NCI-H146 treated with DMSO at 0.1 percent for 48 hours (cell line): ENCODE data around the gene TEP1.
"Not testable (repeated sequence)": the region's sequence is repeated elsewhere in the genome, so short reads cannot be mapped to it uniquely, and the experiment has no call there.

Experiments used
- DNase-seq: peaks from one replicate; lab custom pipeline; 2025; ENCODE audit not compliant: unreplicated experiment; lab: John Stamatoyannopoulos, UW

TEP1 gene

GRCh38 chr14:20391505-20391904, 21.8 kb downstream of the TEP1 start:
- DNase-seq = no peak

GRCh38 chr14:20388159-20388558, 25.1 kb downstream of the TEP1 start:
- no peak for DNase-seq

- no peak for DNase-seq
Measured at GRCh38 chr14:20387576-20387975, 25.7 kb downstream of the TEP1 start.

DNA sequence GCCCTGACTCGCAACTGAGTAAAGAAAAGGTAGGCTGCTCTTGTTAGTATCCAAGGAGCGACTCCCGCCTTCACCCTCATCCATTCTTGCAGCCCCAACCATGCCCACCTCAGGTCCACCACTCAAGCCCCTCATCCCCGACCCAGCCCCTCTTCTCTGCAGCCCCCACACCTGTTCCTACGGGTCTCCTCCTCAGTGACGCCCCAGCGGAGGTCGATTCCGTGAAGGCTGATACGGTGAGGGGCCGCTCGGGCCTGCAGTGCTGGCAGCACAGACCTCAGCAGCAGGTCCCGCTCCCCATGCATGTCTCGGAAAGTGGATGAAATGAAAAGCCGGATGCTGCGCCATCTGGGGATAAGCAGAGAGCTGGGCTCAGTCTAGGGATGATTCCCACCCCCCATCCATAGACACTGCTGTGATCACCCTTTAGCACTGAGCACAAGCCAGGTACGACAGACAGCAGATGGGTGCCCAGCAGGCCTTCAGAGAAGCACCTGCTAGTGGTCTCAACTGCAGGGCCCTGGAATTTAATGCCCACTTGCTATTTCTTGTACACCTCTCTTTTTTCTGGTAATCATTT, 26.9 kb downstream of the TEP1 start:
- DNase-seq = no peak

DNA sequence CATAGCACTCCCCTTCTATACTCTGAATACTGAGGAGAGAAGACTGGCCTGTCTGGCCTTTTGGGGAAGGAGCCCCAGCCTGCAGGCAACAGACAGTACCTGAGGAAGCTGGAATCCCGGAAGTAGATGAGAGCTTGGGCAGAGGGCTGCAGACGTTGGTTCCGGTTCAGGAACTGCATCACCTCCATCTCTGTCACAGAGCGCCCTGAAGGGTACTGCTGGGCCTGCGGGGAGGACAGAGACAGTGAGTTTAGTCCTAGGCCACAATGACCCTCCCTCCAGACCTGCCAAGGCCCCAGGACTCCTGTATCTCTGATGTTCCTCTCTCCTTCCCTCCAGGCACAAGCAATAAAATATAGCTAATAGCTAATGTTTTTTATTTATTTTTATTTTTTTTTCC, 28.4 kb downstream of the TEP1 start:
- no peak for DNase-seq

DNA sequence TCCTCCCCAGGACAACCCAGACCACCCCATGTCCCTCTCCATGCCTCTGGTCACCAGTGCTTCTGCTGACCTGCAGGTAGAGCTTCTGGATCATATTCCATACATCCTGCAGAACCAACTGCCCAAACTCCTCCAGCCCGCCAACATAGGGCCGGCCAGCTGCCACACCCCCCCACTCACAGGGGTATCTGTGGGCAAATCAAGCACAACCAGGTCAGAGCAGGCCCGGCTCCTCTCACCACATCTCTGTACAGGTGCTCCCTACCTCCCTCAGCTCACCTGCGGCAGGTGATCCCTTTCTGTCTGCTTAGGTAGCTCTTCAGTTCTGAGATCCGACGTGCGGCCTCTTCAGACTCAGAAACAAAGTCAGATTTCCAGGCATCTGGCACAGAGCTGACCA, 29.0 kb downstream of the TEP1 start:
- DNase-seq = no peak

- no peak for DNase-seq
Measured at GRCh38 chr14:20383636-20384035, 29.7 kb downstream of the TEP1 start.

DNA sequence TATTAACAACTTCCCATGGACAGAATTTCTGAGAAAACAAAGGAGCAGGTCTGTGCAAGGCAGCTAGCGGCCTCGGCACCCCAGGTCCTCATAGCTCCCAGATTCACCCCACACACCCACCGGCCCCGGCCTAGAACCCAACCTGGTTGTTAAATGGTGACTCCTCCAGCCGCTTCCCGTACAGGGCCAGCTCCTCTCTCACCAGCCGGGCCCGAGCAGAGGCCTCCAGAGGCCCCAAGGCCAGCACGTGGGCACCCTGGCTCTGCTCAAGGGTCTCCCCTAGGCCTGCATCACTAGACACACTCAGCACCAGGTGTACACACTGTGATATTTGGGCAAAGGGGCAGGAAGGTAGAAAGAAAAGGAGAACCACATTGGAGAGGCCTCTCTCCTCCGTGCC, 30.3 kb downstream of the TEP1 start:
- DNase-seq = no peak

DNA sequence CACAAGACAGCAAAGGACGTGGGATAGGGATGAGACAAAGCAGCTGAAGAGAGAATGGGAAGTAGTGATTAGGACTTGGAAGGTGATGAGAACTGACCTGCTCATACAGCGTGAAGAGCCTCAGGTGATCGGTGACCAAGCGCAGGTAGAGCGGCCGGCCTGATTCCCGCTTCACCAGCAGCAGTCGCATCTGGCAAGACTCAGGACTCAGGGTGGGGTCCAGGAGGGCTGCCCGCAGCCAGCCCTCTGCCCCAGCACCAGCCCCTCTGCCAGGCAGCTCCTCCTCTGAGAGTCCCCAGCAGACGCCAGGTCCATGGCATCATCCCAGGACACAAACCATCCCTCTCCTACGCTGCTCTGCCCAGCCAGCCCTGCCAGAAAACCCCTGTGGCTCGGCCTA, 30.8 kb downstream of the TEP1 start:
- no peak for DNase-seq

DNA sequence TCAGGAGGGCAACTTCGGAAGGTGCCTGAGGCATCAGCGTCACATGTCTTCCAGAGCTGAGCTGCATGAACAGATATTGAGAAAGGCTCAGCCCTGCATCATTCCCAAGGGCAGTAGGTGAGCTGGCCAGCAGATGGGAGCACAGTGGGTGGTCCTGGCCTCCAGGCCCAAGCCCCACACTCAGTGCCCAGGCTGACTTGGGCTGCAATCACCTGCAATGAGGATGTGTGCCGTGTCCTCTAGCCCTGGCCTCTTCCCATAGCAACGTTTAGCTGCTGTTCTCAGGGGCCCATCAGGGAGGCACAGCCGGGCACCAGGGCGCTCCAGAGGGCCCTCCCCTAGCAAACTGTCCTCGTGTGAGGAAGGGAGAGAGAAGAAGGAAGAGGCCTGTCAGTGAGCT, 32.0 kb downstream of the TEP1 start:
- DNase-seq = no peak

GRCh38 chr14:20380681-20381080, 32.6 kb downstream of the TEP1 start:
- DNase-seq = no peak

DNA sequence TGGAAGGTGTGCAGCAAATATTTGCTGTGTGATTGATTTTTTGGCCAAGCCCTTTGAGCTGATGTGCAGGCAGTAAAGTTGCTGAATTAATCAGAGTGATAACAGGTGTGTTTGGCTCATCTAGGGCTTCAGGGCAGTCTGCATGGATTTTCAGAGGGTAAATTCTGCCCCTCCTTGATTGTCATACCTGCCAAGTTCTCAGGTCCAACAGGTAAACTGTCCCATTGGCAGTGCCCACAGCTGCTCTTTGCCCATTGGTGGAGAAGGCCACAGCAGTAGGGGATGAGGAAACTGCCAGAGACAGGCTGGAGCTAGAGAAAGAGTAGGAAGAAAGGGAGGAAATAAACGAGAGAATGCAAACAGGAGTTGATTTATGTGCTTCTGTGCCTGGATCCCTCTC, 33.6 kb downstream of the TEP1 start:
- no peak for DNase-seq

DNA sequence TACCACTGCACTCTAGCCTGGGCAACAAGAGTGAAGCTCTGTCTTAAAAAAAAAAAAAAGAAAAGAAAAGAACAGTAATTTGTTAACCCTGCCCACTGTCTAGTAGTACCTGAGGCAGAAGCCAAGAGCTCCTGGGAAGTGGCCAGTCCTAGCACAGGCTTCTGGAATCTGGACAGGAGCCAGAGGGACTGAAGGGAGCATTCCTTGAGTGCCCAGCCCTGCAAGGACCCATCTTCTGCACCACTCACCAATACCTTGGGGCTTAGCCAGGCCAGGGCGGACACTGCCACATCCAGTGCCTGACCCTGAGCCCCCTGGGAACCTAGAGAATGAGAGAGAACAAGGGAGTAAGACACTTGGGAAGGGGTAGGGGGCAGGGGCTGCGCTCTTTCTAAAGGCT, 36.1 kb downstream of the TEP1 start:
- no peak for DNase-seq

DNA sequence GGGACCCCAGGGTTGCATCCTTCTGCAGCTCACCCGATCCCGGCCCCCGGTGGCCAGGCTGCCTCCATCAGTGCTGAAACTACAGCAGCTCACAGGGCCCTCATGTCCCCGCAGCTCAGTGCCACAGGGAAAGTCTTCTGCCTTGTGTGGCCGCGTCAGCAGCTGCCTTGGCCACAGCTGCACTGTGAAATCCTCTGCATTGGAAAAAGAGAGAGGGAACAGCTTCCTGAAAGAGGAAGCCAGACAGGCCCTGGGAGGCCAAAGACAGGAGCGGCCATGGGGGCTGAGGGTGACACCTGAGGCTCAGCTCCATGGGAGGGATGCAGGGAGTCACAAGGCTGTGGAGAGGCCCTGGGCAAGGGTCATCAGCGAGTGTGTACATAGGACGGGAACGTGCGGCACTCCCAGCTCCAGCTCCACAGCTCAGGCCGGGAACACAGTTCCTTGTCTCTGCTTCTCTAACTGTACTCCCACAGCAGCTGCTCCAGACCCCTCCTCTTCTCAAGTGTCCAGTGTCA, 37.2 kb downstream of the TEP1 start:
- DNase-seq = no peak

DNA sequence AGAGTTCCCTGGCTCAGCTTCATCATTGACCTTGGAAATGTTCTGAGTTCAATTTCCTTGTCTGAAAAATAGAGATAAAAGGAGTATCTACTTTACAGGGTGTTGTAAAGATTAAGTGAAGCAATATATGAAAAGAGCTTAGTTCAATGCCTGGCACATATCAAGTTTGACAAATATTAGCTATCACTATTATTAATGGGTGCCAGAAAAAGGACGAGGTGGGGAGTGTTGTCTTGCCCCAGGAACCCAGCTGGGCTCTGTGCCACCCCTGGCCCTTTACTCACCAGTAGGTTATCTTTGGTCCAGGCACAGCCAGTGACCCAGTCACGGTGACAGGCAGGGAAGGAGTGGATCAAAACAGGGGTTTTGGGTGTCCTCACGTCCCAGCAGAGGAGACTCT, 37.8 kb downstream of the TEP1 start:
- no peak for DNase-seq

DNA sequence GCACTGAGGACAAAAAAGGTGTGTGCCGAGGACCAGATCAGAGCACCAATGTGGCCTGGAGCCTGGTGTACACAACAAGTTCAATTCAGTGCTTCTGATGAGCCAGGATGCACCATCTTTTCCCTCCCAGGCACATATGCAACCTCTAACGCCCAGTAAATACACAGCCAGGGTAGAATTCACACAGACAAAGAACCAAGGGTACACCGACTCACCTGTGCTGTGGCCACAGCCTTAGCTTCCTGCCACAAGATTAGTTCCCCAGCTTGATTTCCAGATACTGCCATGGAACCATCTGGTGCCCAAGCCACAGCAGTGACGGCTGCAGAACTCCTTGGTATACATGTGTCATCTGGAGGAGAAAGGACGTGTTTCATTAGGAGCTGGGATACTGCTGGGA, 40.5 kb downstream of the TEP1 start:
- no peak for DNase-seq

DNA sequence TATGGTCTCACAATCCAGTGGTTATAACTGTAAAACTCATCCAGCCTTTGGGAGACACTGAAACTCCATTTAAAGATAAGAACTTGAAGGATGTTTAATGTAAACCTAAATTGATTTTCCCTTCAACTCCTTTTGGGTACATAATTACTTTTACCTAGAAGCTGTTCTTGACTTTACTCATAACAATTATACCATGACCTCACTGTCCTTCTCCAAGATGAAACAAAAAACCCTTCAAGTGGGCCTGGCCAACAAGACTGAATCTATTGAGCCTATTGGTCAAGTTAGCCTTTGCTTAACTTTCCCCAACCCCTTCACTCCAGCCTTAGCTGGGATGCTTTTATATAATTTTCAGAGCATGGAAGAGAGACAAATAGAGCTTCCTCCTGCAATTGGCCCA, 47.4 kb downstream of the TEP1 start:
- no peak for DNase-seq

DNA sequence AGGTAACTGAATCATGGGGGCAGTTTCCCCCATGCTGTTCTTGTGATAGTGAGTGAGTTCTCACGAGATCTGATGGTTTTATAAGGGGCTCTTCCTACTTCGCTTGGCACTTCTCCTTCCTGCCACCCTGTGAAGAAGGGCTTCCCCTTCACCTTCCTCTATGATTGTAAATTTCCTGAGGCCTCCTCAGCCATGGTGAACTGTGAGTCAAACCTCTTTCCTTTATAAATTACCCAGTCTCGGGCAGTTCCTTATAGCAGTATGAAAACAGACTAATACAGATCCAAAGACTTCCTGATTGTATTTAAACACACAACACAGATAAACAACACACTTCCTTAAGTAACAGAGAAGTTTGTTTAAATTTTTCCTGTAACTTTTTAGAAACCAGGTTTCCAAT, 54.8 kb downstream of the TEP1 start:
- DNase-seq = not testable (repeated sequence)

GRCh38 chr14:20356422-20356821, 56.9 kb downstream of the TEP1 start:
- no peak for DNase-seq

- DNase-seq = no peak
Measured at GRCh38 chr14:20350860-20351259, 62.4 kb downstream of the TEP1 start.

DNA sequence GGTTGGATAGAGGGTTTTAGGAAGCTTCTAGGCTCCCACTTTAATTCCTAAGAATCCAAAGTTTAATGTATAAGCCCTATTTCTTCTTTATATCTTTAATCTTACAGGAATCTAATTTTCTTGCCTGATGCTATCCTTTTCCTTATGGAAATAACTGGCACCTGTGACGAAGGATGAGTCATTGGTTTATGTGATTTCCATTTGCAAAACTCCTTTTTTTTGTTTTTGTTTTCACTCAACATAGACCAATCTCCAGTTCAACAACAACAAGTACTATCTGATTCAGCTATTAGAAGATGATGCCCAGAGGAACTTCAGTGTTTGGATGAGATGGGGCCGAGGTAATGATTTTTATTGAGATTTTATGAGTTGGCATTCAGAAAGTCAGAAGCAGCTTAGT, 63.0 kb downstream of the TEP1 start:
- no peak for DNase-seq

DNA sequence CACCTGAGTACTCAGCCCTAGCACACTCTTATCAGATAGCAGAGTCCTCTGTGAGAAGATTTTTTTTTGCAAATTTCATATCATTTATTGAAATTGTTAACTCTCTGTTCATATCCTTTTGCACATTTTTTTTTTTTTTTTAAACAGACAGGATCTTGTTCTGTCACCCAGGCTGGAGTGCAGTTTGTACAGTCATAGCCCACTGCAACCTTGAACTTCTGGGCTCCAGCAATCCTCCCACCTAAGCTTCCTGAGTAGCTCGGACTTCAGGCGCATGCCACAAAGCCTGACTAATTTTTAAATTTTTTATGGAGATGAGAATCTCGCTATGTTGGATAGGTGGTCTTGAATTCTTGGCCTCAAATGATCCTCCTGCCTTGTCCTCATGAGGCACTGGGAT, 65.6 kb downstream of the TEP1 start:
- no peak for DNase-seq

GRCh38 chr14:20346713-20347112, 66.6 kb downstream of the TEP1 start:
- no peak for DNase-seq

- DNase-seq = no peak
Measured at GRCh38 chr14:20345366-20345765, 67.9 kb downstream of the TEP1 start.
